Right lobe of liver (tissue), 4 donors: ENCODE measurements around the gene PPP1R3D.

Experiments used
- POLR2A ChIP-seq: fragments of 450-650 bp; IDR thresholded peaks from one replicate; pipeline ENCODE4 v1.6.1; 2017; ENCODE audit warnings: antibody characterized with exemption, mild to moderate bottlenecking
- TF ChIP-seq, protein P1 (sequence below), 4 donors: fragments of 200-600 bp in 3 of 4; fragments of 450-650 bp in 1 of 4; IDR thresholded peaks; one replicate each; pipeline versions ENCODE4 v1.5.1 to v1.8.0; 2016 to 2022; ENCODE audit warnings: antibody characterized with exemption in 4 of 4, mild to moderate bottlenecking in 2 of 4
- donor health status: DM: no; HTN: no; CAD: no.
- donor health status: DM: no; HTN: no; CAD: no.
- donor health status: DM: no; HTN: yes; CAD: no.

DNA sequence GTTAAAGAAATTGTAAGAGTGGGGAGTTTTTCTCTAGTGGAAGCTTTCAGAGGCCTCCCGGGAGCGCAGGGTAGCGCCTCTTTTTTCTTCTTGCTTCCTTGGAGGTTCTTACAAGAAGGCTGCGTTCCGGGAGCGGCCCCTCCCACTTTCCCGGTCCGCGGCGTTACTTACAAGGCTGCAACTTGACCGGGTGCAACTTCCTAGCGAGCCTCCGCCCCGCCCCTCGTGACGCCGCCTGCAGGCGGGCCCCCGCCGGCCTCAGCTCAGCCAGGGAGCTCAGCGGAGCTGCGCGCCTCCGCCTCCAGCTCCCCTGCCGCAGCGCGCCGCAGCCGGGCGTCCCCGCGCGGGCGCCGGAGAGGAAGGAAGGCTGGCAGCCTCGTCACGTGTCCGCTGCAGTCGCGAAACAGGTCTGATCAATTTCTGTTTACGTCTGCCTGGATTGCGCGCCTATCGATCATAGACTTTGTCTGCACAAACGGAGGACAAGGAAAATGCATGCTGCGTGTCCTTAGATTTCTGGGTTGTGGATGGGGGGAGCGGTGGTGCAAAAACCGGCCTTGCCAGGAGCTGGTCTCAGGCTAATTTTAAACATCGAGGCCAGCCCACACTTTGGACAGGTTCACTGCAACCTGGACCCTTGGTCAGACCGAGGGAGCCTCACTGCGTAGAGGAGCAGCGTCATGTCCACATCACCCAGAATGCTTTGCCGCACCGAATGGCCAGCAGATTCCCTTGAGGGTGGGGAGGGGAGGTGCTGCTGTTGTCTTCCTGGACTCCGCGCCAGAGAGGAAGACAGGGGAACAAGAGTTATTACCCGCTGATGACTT, at the start of gene PPP1R3D, which contains the start of gene FAM217B:
- TF ChIP-seq POLR2A = peak; percentile 77
- TF ChIP-seq, protein P1, sequence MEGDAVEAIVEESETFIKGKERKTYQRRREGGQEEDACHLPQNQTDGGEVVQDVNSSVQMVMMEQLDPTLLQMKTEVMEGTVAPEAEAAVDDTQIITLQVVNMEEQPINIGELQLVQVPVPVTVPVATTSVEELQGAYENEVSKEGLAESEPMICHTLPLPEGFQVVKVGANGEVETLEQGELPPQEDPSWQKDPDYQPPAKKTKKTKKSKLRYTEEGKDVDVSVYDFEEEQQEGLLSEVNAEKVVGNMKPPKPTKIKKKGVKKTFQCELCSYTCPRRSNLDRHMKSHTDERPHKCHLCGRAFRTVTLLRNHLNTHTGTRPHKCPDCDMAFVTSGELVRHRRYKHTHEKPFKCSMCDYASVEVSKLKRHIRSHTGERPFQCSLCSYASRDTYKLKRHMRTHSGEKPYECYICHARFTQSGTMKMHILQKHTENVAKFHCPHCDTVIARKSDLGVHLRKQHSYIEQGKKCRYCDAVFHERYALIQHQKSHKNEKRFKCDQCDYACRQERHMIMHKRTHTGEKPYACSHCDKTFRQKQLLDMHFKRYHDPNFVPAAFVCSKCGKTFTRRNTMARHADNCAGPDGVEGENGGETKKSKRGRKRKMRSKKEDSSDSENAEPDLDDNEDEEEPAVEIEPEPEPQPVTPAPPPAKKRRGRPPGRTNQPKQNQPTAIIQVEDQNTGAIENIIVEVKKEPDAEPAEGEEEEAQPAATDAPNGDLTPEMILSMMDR (IDR thresholded peaks at IDR 0.05) = peak in 3 of 4 donors; percentile 13 to 37 (median 13)
